ENCODE data around the gene DCAF6.

- no peak for TF ChIP-seq CTCF (IDR thresholded peaks at IDR 0.05)
- peak in 1 of 3 donors; percentile 21 for TF ChIP-seq POLR2A (IDR thresholded peaks at IDR 0.05)
Observed at GRCh38 chr1:168116327-168116799, 179.9 kb downstream of the DCAF6 start.
